ENCODE measurements around the gene CDK5.
"Not testable (repeated sequence)": the region's sequence is repeated elsewhere in the genome, so short reads cannot be mapped to it uniquely, and the experiment has no call there.

CDK5 gene

DNA sequence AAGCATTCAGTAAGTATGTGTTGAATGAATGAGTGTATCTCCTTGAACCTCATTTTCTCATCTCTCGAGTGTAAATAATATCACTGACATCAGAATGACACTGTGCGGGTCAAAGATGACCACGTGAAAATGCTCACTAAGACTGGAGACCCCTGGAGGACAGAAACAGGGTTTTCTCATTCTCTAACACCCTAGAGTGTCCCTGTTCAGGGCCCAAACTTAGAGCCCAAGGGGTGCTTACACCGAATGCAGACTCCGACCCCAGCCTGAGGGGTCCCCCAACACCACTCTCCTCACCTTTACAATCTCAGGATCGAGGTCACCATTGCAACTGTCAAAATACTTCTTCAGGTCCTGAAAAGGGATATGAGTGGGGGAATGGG, 1.4 kb downstream of the CDK5 start:
- DNase-seq, result no peak

DNA sequence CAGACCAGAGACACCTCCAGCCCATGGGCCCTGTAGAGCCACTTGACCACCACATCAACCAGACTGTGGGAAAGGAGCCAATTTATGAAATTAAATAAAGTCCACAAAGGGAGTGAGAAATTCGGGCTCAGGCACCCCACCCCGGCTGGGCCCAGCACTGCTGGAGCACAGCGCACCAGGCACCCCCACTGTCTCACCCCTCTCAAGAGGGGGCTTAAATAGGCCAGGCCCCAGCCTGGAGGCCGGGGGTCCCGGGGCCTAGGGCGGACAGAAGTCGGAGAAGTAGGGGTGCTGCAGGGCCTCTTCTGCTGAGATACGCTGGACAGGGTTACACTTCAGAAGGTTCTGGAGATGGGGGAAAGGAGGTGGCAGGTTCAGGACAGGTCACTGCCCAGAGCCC, 3.9 kb downstream of the CDK5 start:
- no peak for DNase-seq

DNA sequence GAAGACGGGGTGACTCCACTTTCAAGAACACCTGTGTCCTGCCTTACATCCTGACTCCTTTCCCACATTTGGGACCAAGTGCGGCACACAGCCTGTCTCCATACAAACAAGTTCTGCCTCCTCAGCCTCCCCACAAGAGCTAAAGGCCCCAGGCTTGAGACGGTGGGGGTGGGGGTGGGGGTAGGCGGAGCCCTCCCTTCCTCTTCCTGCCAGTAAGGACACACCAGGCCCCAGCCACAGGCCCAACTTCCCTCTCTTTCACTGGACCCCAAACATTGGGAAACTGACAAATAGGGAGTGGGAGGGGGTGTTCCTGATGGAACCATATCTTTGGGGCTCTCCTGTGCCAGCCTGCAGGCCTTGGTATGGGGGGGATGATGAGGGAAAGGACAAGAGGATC, 4.6 kb downstream of the CDK5 start:
- no peak for DNase-seq

DNA sequence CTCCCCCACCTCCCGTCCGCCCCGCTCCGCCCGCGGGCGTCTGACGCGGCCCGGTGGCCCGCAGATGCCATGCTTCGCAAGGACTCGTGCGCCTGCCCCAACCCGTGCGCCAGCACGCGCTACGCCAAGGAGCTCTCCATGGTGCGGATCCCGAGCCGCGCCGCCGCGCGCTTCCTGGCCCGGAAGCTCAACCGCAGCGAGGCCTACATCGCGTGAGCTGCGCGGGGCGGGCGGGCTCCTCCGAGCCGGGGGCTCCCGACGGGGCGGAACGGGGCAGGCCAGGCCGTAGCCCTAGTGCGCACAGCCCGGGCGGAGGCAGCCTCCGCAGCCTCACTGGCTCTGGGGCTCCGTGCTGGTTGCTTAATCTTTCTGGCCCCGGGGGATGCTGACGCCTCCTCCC, 6.6 kb downstream of the CDK5 start:
- DNase-seq, result no peak

DNA sequence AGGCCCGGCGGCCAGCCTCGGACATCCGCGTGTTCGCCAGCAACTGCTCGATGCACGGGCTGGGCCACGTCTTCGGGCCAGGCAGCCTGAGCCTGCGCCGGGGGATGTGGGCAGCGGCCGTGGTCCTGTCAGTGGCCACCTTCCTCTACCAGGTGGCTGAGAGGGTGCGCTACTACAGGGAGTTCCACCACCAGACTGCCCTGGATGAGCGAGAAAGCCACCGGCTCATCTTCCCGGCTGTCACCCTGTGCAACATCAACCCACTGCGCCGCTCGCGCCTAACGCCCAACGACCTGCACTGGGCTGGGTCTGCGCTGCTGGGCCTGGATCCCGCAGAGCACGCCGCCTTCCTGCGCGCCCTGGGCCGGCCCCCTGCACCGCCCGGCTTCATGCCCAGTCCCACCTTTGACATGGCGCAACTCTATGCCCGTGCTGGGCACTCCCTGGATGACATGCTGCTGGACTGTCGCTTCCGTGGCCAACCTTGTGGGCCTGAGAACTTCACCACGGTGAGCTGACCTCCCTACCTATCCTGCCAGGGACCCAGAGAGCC, 8.7 kb downstream of the CDK5 start:
- DNase-seq, result no peak

DNA sequence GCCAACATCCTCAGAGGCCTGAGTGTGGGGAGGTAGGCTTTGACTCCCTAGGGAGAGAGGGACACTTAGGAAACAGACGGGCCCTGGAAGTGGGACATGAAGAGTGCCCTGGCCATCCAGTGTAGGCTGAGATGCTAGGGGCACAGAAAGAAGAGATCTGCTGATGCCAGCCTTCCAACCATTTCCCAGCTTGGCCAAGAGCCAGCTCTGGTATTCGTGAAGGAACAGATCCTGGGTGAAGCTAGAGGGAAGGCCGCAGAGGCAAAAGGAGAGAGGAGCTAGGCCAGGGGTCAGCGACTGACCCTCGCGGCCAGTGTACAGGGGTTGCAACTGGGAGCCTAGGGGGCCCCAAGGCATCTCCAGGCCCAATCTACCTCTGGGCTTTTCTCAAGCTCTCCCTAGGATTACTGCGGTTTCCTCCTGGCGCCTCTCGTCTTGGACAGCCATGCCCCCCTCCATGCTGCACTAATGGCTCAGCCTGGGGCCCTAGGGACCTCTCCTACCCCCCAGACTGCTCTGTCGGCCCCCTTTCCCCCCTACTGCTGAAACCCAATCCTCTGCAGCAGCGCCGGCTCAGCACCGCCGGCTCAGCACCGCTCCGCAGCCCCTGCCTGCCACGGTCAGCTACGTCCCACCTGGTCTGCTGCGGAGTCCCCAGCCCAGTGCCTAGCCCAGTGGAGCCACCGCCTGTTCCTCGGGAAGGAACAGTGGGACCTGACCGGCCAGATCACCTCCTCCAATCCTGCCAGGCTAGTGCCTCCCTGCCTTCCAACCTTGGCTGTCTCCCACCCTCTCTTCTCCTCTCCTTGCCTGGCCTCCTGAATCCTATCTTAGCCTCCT, 9.5 kb downstream of the CDK5 start, which contains the start of gene ASIC3:
TSS of gene ASIC3 (plus strand) at position 556 of the 840 bp plus-strand sequence. CDS start 355 bp downstream, outside the sequence.
- DNase-seq, result no peak

DNA sequence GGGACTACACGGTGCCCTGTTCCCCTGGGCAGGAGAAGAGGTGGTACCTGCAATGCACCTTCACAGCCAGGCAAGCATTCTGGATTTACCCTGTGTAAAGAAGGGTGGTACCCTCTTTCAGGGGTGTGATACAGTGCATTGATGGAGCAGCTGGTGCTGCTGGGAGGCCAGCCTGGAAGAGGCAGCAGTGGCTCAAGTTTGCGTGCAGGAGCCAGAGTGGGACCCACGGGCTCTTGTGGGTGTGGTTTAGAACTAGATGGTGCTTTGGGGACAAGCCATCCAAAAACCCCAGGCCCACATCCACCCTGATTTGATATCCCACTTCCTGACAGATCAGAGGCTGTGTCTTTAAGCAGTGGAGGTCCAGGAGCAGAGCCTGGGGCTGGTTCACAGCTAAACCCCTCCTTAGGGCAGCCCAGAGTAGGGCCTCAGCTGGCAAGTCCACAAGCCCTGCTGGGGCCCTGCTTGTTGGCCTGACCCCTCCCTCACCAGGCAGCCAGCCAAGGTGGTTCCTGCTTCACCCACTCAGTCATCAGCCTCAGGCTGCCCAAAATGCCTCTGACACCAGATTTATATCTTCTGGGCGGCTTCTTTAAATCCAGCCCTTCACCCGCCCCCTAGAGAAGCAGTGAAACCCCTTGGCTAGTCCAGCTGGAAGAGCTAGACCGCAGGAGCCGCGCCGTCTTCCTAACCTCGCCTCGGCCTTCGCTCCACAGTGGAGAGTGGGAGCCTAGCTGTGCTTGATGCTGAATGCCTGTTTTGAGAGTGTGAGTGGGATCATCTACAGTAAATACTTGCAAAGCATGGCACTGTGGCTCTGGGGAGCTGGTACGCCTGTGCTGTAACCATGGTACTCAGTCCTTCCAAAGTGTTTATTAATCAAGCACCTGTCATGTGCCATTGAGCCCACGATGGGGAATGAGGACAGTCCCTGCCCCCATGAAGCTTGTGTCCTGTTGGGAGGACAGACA, 10.8 kb downstream of the CDK5 start:
- DNase-seq, result no peak

DNA sequence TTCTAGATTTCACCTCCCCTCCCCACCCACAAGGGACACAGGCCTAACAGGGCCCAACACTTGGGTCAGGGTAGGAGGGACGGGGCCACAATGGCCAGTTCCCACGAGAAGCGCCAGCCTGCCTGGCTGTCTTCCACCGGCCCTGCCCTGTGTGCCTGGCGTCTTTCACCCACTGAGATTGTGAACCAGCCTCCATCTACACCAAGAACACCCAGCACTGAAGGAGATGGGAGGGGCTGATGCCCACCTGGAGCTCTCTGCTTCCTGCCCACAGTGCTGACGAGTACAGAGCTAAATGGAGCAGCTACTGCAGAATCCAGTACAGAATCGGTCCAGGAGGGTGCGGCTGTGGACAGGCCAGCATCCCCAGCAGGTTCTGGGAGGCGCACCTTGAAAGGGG, 11.7 kb downstream of the CDK5 start:
- DNase-seq, result no peak

DNA sequence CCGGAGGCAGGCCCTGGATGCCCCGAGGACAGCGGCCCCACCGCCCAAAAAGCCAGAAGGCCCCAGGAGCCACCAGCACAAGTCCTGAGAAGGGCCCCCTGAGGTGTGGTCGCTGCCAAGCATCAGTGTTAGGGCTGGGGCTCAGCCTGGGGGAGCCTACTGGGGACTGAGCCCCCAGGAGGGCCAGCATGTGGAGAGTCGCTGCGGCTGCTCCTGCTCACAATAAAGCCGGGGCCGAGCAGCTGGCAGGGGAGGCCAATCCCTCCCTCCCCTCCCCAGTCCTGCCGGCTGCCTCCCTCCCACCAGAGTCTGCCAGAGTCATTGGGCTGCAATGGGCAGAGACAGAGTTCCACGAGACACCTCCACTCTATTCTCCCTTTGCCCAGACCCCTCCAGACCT, 12.4 kb downstream of the CDK5 start:
- DNase-seq, result no peak

DNA sequence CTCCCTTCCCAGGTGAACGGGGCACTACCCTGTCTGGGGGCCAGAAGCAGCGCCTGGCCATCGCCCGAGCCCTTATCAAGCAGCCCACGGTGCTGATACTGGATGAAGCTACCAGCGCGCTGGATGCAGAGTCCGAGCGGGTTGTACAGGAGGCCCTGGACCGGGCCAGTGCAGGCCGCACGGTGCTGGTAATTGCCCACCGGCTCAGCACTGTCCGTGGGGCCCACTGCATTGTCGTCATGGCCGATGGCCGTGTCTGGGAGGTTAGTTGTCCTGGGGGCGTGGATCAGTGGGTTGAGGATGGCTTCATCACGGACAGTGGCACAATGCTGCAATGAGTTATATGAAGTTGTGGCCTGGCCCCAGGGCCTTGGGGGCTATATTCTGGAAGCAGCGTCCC, 13.7 kb downstream of the CDK5 start:
- DNase-seq, result no peak

DNA sequence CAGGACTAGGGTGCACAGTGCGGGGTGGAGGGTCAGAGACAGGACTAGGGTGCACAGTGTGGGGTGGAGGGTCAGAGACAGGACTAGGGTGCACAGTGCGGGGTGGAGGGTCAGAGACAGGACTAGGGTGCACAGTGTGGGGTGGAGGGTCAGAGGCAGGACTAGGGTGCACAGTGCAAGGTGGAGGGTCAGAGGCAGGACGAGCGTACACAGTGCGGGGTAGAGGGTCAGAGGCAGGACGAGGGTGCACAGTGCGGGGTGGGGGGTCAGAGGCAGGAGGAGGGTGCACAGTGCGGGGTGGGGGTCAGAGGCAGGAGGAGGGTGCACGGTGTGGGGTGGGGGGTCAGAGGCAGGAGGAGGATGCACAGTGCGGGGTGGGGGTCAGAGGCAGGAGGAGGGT, 14.2 kb downstream of the CDK5 start:
- DNase-seq, result not testable (repeated sequence)

DNA sequence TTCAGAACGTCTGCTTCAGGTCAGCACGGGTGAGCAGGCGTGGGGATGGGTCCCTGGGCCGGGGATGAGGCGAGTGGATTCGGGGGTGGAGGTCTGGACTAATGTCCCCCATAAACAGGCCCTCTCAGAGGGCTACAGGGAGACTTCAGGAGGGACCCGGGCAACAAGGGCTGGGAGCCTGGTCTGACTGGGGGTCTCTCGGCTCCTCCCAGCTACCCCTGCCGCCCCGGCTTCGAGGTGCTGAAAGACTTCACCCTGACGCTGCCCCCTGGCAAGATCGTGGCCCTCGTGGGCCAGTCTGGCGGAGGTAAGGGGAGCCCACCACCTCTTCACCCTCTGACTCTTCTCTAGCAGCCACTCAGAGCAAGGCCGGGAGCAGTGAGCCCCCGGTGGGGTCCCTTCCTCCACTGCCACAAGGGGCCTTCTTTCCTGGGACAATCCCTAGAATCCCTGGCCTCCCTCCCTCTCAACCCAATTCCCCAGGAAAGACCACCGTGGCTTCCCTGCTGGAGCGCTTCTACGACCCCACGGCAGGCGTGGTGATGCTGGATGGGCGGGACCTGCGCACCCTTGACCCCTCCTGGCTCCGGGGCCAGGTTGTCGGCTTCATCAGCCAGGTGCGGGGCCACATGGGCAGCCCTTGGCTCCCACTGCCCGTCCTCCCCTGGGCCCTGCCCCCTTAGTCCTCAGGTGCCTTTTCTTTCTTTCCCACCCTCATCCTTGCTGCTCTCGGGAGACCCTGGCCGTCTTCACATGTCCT, 16.9 kb downstream of the CDK5 start:
- DNase-seq, result no peak

DNA sequence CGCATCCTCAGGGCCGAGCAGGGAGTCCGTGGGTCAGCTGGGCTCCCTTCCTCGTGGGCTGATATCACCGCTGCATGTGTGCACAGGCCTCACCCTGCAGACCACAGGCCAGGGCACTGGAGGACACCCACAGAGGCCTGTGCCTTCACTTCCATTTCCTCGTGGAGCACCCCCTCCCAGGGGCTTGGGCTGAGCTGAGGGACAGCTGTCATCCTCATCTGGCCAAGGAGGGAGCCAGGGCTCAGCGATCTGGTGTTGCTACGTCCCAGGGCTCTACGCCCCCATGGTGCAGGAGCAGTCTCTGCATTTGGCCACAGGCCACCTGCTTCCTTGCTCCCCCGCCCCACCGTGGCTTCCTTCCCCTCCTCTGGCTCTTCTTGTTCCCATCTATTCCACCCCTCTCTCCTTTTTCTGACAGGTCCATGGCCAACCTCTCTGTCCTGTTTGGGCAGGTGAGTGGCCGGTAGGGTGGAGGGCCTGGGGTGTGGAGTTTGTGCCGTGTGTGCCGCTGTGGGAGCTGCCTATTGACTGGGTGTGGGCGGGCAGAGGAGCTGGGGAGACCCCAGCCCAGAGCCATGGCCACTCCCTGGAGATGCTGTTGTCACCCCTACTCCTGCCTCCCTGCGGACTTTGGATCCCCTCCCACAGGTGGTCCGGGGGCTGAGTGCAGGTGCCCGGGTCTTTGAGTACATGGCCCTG, 17.7 kb downstream of the CDK5 start:
- DNase-seq, result no peak

DNA sequence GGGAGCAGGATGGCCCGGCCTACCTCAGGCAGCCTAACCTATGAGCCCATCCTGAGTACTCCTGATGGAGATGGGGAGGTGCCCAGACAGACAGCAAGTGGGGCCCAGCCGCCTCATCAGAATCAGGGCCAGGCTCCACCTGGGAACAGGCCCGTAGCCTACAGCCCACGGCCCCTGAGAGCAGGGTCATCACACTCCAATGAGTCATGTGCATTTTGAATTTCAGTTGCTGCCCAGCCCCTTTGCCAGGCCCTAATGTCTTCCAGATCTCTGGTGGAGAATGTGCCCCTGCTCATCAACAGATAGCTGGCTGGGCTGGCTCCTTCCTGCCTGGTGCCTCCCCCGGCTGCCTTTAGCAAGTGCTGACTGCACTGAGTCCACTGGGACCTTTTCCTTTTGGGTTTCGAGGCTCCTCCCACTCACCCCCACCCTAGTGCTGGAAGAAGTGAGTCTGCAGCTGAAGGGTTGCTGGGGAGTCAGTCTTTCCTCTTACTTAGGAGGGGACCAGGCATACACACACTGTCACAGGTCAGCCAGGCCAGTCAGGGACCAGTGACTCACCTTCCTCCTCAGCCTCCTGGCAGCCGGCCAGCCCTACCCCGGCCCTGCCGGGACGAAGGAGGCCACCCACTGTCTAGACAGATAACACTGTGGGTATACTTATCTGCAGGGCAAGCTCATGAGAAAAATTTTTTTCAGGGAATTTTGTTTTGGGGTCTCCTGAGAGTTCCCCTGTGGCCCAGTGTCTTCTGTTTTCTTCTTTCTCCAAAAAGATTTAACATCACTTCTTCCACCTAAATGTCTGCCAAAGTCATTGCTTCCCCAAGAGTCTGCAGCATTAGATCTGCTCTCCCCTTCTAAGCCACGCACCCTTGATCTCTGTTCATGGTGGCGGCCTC, 18.5 kb downstream of the CDK5 start:
- DNase-seq, result peak; percentile 84

DNA sequence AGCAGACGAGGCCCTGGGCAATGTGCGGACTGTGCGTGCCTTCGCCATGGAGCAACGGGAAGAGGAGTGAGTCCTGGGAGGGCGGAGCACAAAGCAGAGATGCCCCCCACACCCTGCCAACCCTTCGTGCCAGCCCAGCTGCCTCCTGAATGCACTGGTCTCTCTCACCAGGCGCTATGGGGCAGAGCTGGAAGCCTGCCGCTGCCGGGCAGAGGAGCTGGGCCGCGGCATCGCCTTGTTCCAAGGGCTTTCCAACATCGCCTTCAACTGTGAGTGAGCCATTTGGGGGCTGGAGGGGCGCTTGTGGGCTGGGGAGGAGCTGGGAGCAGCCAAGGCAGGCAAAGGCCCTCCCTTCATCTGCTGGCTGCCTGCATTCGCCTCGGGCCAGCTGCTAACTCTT, 21.8 kb downstream of the CDK5 start:
- no peak for DNase-seq

DNA sequence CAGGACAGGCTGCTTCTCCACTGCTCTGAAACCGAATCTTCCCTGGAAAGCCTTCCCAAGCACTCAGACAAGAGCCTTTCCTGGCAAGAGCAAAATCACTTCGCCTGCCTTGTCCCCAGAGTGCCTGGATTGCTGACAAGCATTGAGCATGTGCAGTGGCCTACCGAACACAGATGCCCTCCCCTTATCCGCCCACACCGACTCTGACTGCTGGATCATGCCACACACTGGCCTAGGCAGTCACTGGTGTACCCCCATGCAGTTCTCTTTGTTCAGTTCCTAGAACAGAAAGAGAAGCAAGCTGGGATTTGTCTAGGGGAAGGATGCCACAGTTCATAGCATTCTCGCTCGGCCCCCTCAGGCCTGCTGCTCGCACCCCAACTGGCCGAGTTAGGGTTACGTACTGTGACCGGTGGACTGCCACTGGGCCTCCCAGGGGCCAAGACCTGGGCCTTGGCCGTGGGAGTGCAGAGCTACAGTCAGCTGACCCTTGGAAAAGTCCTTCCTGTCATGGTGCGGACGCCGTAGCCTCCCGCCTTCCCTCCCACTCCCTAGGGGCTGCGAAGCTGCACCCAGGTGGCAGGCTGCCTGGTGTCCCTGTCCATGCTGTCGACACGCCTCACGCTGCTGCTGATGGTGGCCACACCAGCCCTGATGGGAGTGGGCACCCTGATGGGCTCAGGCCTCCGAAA, 22.5 kb downstream of the CDK5 start:
- DNase-seq, result no peak

DNA sequence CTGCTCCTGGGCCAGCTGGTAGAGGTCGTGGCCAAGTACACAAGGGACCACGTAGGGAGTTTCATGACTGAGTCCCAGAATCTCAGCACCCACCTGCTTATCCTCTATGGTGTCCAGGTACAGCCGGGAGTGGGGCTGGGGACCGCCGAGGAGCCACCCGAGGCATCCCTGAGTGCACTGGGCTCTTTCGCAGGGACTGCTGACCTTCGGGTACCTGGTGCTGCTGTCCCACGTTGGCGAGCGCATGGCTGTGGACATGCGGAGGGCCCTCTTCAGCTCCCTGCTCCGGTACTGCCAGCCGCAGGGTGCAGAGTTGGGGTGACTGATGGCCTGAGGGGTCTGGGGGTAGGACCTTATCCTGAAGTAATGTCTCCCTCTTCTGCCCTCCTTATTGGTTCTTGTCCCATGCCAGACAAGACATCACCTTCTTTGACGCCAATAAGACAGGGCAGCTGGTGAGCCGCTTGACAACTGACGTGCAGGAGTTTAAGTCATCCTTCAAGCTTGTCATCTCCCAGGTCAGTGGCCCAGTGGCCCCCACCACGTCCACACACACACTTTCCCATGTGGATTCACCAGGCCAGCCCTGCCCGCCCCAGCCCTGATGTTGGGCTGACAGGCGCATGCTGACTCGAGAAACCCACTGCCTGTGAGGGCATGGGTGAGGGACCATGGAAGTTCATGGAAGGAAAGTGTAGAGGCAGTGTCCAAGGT, 23.2 kb downstream of the CDK5 start:
- DNase-seq, result no peak

DNA sequence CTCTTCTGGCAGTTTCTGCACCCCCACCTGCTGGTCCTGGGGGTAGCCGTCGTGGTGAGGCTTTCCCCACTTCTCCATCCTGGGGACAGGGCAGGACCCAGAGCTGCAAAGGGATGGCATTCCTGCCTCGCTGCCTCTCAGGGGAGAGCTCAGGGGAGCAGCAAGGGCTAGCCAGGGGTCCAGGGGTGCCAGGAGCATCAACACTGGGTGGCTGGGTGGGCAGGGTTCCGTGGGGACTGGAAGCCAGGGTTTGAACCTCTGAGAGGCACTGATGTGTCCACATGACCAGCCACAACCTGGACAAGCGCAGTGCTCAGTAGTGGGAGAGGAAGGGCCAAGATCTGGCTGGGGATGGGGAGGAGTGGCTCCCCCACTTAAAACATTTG, 23.8 kb downstream of the CDK5 start:
- no peak for DNase-seq

DNA sequence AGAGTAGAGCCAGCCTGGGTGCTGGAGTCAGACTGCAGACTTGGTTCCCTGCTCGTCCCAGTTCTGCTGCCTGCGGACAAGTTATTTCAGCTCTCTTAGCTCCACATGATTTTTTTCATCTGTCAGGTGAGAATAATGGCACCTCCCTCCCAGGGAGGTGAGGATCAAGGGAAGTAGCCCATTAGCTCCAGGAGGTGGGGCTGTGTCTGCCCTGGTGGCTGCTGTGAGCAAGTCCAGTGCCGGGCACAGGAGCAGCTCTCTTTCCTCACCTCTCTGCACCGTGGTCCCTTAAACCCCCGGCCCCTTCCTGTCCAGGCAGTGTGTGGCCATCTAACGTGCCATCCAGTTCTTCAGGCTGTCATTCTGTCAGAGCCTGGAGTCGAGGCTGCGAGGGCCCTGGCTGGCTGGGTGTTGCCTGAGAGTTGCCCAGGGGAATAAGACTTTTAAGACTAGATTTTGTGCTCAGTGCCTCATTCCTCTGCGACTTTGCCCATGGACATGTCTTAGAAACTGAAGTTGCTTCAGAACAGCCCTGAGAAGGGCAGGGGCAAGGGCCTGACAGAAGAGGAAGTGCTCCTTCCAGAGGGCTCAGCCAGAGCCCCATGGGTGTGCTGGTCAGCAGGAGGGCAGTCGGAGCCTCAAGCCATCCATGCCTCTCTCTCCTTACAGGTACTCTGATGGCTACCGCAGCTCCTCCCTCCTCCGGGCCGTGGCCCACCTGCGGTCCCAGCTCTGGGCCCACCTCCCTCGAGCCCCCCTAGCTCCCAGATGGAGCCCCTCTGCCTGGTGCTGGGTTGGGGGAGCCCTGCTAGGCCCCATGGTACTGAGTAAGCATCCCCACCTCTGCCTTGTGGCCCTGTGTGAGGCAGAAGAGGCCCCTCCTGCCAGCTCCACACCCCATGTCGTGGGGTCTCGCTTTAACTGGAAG, 24.5 kb downstream of the CDK5 start:
- no peak for DNase-seq
